Neural progenitor cell (in vitro differentiated cells): ENCODE measurements around the gene TEX14.

ENCODE experiments used
- EZH2 ChIP-seq: fragments of 200-600 bp; sonication (generic); IDR thresholded peaks from 2 replicates; pipeline ENCODE4 v1.6.1; 2017; ENCODE audit warnings: antibody characterized with exemption, mild to moderate bottlenecking, moderate library complexity
- EZH2phosphoT487 ChIP-seq: fragments of 200-600 bp; sonication (generic); IDR thresholded peaks from 2 replicates; pipeline ENCODE4 v1.6.1; 2017; ENCODE audit warnings: antibody characterized with exemption

DNA sequence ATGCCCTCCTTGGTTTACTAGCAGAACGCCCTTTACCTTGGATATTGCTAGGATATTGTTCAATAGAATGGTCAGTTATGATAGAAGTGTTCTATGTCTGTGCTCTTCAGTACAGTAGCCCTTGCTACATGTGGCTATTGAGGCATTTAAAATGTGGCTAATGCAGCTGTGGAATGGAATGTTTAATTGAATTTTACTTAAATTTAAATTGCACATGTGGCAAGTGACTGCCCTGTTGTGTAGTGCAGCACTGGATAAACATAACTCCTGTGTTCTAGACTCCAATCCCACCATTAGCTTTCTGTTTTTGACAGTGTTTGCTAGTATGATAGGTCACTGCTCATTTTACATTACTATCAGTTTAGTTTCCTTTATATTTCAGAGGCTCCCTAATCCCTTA is 30.4 kb upstream of the TEX14 start:
- TF ChIP-seq EZH2phosphoT487 (no peak), EZH2 (no peak)
